Right lobe of liver (tissue), 6 donors: ENCODE data around the gene CPA3. TPM values are rescaled to one million over a fixed set of nuclear protein-coding genes. Genes with fewer than 3 reads are reported as not detected.

Experiments
- ATAC-seq, 4 donors: fragments of 200-7000 bp; cut with Tn5 transposase; one replicate each; pipeline ENCODE4 v1.9.1; 2020; ENCODE audit warnings: mild to moderate bottlenecking in 4 of 4, moderate library complexity in 4 of 4
- DNase-seq, 3 donors: peaks; one replicate each; pipeline ENCODE4 v3.0.0-alpha.2; 2020
- H3K27ac ChIP-seq, 3 donors: fragments of 200-600 bp; one replicate each; pipeline ENCODE4 v1.8.0; 2022
- H3K27me3 ChIP-seq, 2 donors: fragments of 200-600 bp; one replicate each; pipeline ENCODE4 v1.8.0; 2022
- H3K36me3 ChIP-seq, 4 donors: fragments of 200-600 bp; sonication (generic) in 1 of 4; one replicate each; pipeline versions ENCODE4 v1.5.1 to v1.8.0; 2017 to 2022; ENCODE audit warnings: control low read depth in 1 of 4
- H3K4me1 ChIP-seq, 4 donors: fragments of 200-600 bp; sonication (generic) in 1 of 4; one replicate each; pipeline versions ENCODE4 v1.5.1 to v1.8.0; 2017 to 2022; ENCODE audit warnings: control low read depth in 1 of 4
- H3K4me3 ChIP-seq, 3 donors: fragments of 200-600 bp; one replicate each; pipeline ENCODE4 v1.8.0; 2022
- H3K9me3 ChIP-seq, 4 donors: fragments of 200-600 bp; sonication (generic) in 1 of 4; one replicate each; pipeline versions ENCODE4 v1.5.1 to v1.8.0; 2017 to 2022; ENCODE audit warnings: control low read depth in 1 of 4
- CTCF ChIP-seq, 4 donors: fragments of 200-600 bp in 3 of 4; fragments of 450-650 bp in 1 of 4; IDR thresholded peaks; one replicate each; pipeline versions ENCODE4 v1.5.1 to v1.8.0; 2016 to 2022; ENCODE audit warnings: antibody characterized with exemption in 4 of 4, mild to moderate bottlenecking in 2 of 4
- POLR2A ChIP-seq: fragments of 450-650 bp; IDR thresholded peaks from one replicate; pipeline ENCODE4 v1.6.1; 2017; ENCODE audit warnings: antibody characterized with exemption, mild to moderate bottlenecking
- WGBS: methylation state at CpG from one replicate; pipeline ENCODE4 v1.1.6; 2018; ENCODE audit warnings: low coverage, low lambda C conversion rate; ENCODE audit not compliant: insufficient coverage; ENCODE audit errors: missing lambda C conversion rate; 5-methylcytosine and 5-hydroxymethylcytosine counted together
- intact Hi-C, 2 donors: fragments of 100-400 bp; cut with DNase I; formaldehyde crosslinking; loops; one replicate each; pipeline versions ENCODE4 v1.11.2 to v1.14.1; 2022
- total RNA-seq, 6 experiments: library from RNA; depleted of rRNA in 2 of 6; stranded (reverse); fragments of >200 nt in 2 of 6; fragmentation: NEBNext Ultra II Directional in 3 of 6; extraction: Animal tissue kit (Norgen Biotek cat#: 25700) in 3 of 6; gene quantifications; one replicate each; pipeline versions ENCODE4 v1.1.0 to v1.2.4, GENCODE V29; 2016 to 2023
- donor health status: DM: no; HTN: yes; CAD: no.
- donor health status: DM: no; HTN: no; CAD: no.
- donor health status: DM: no; HTN: no; CAD: no.
- donor health status: DM: no; HTN: yes; CAD: no.
- donor health status: DM: no; HTN: yes; CAD: no.

CPA3 gene
- total RNA-seq, 6 experiments from 2014 or later, result 0.12 to 0.27 (median 0.22) TPM; not detected in 1

GRCh38 chr3:148845756-148846395, 19.2 kb upstream of the CPA3 start:
- Histone ChIP-seq H3K4me1 (no peaks in the 10 kb centered on the region), H3K27ac (no peak overlapping the region), H3K27me3 (no peaks in the 10 kb centered on the region), H3K4me3 (no peak overlapping the region), H3K36me3 (no peaks in the 10 kb centered on the region), H3K9me3 (no peaks in the 10 kb centered on the region)
- 60% methylated on average over 2 of the region's 2 CpGs for WGBS
- ATAC-seq, result no peak
- intact Hi-C loops, result no loop called here
- no peak for DNase-seq
- TF ChIP-seq CTCF (IDR thresholded peaks at IDR 0.05) (no peak), POLR2A (no peak)

- Histone ChIP-seq H3K4me1 (no peaks in the 10 kb centered on the region), H3K36me3 (no peaks in the 10 kb centered on the region), H3K4me3 (no peak overlapping the region), H3K27me3 (no peaks in the 10 kb centered on the region), H3K27ac (no peak overlapping the region), H3K9me3 (no peaks in the 10 kb centered on the region)
- intact Hi-C loops, result no loop called here
- WGBS, result 24% methylated on average over 1 of the region's 1 CpG
- TF ChIP-seq CTCF (IDR thresholded peaks at IDR 0.05) (no peak), POLR2A (no peak)
- DNase-seq, result no peak
- no peak for ATAC-seq
These were observed 17.7 kb upstream of the CPA3 start for GRCh38 chr3:148847351-148847750.

- no peak overlapping the region for H3K27ac ChIP-seq
- 50% methylated on average over 1 of the region's 1 CpG for WGBS
- H3K9me3 ChIP-seq, result no peaks in the 10 kb centered on the region
- no peaks in the 10 kb centered on the region for H3K36me3 ChIP-seq
- H3K4me1 ChIP-seq, result no peaks in the 10 kb centered on the region
- TF ChIP-seq POLR2A (no peak), CTCF (IDR thresholded peaks at IDR 0.05) (no peak)
- intact Hi-C loops, result no loop called here
- DNase-seq, result no peak
- H3K27me3 ChIP-seq, result no peaks in the 10 kb centered on the region
- H3K4me3 ChIP-seq, result no peak overlapping the region
- ATAC-seq, result no peak
These were observed 16.7 kb upstream of the CPA3 start for GRCh38 chr3:148848410-148848809.

- DNase-seq (no peak), ATAC-seq (no peak)
- Histone ChIP-seq H3K36me3 (no peaks in the 10 kb centered on the region), H3K27ac (no peak overlapping the region), H3K27me3 (no peaks in the 10 kb centered on the region), H3K4me1 (no peaks in the 10 kb centered on the region), H3K9me3 (no peaks in the 10 kb centered on the region), H3K4me3 (no peak overlapping the region)
- WGBS, result 71% methylated on average over 7 of the region's 7 CpGs
- intact Hi-C loops, result no loop called here
- TF ChIP-seq POLR2A (no peak), CTCF (IDR thresholded peaks at IDR 0.05) (no peak)
These were observed 12.7 kb upstream of the CPA3 start for GRCh38 chr3:148852271-148852992.
